K562 (cell line): Measurements from ENCODE around the gene GNB2. TPM values are rescaled to one million over a fixed set of nuclear protein-coding genes. Genes with fewer than 3 reads are reported as not detected.

Experiments used
- CBX3 ChIP-seq, 2 experiments: IDR thresholded peaks; 1 replicate in 1 of 2; 2 replicates in 1 of 2; pipeline ENCODE4 v1.6.1; 2012; ENCODE audit warnings: inconsistent platforms in 2 of 2, low read length in 2 of 2, borderline replicate concordance in 1 of 2, control low read depth in 1 of 2
- CEBPG ChIP-seq, 3 experiments: fragments of 200-800 bp in 1 of 3; sonication (Bioruptor generic) in 1 of 3; sonication (generic) in 1 of 3; formaldehyde crosslinking in 1 of 3; IDR thresholded peaks in 2 of 3; conservative IDR thresholded peaks in 1 of 3; 2 replicates each; pipeline versions ENCODE4 v1.6.1 to v1.8.0; 2016 to 2022; ENCODE audit warnings: missing compliant biosample characterization in 2 of 3, missing genetic modification characterization in 2 of 3, mild to moderate bottlenecking in 1 of 3, missing genetic modification reagents in 1 of 3
- E2F4 ChIP-seq: sonication (generic); formaldehyde crosslinking; IDR thresholded peaks from 2 replicates; pipeline ENCODE4 v1.8.0; 2022; ENCODE audit warnings: mild to moderate bottlenecking, low read depth, missing genetic modification reagents
- ETV5 ChIP-seq: sonication (generic); formaldehyde crosslinking; IDR thresholded peaks from 2 replicates; pipeline ENCODE4 v1.4.0; 2020; ENCODE audit warnings: low read depth, mild to moderate bottlenecking, missing genetic modification reagents
- FOXP1 ChIP-seq: sonication (generic); formaldehyde crosslinking; IDR thresholded peaks from 2 replicates; pipeline ENCODE4 v1.8.0; 2022; ENCODE audit warnings: mild to moderate bottlenecking, missing genetic modification reagents
- HLTF ChIP-seq: fragments of 450-650 bp; IDR thresholded peaks from 2 replicates; pipeline ENCODE4 v1.6.1; 2016
- MAX ChIP-seq: sonication (generic); formaldehyde crosslinking; IDR thresholded peaks from 2 replicates; pipeline ENCODE4 v1.9.0; 2022; ENCODE audit warnings: mild to moderate bottlenecking, missing genetic modification reagents
- MIER1 ChIP-seq: fragments of 450-650 bp; IDR thresholded peaks from 2 replicates; pipeline ENCODE4 v1.6.1; 2016; ENCODE audit warnings: antibody characterized with exemption, mild to moderate bottlenecking, low read depth
- MYNN ChIP-seq, 2 experiments: sonication (generic); formaldehyde crosslinking in 1 of 2; IDR thresholded peaks; 2 replicates each; pipeline versions ENCODE4 v1.5.0 to v1.6.1; 2016 to 2020; ENCODE audit warnings: antibody characterized with exemption in 1 of 2, missing genetic modification reagents in 1 of 2
- NCOA1 ChIP-seq: fragments of 450-650 bp; IDR thresholded peaks from 2 replicates; pipeline ENCODE4 v1.6.1; 2016; ENCODE audit warnings: low read depth
- NFIC ChIP-seq: fragments of 450-650 bp; IDR thresholded peaks from 2 replicates; pipeline ENCODE4 v1.6.1; 2017; ENCODE audit warnings: mild to moderate bottlenecking, inconsistent platforms
- NR1H2 ChIP-seq: sonication (generic); formaldehyde crosslinking; IDR thresholded peaks from 2 replicates; pipeline ENCODE4 v1.4.0; 2020; ENCODE audit warnings: mild to moderate bottlenecking, missing genetic modification reagents
- SAP30 ChIP-seq: fragments of 200-600 bp; sonication (generic); IDR thresholded peaks from 2 replicates; pipeline ENCODE4 v1.6.1; 2012; ENCODE audit warnings: borderline replicate concordance, low read depth, mild to moderate bottlenecking, moderate library complexity, low read length, control low read depth, inconsistent platforms; ENCODE audit not compliant: insufficient read depth, poor library complexity, severe bottlenecking
- SIN3B ChIP-seq: fragments of 450-650 bp; IDR thresholded peaks from 2 replicates; pipeline ENCODE4 v1.6.1; 2017; ENCODE audit warnings: low read depth, mild to moderate bottlenecking, moderate library complexity
- TGIF2 ChIP-seq: sonication (generic); formaldehyde crosslinking; IDR thresholded peaks from 2 replicates; pipeline ENCODE4 v1.8.1; 2022; ENCODE audit warnings: mild to moderate bottlenecking, missing genetic modification reagents, moderate library complexity
- ZBTB2 ChIP-seq: fragments of 450-650 bp; IDR thresholded peaks from 2 replicates; pipeline ENCODE4 v1.6.1; 2016; ENCODE audit warnings: antibody characterized with exemption
- ZBTB8A ChIP-seq: fragments of 450-650 bp; IDR thresholded peaks from 2 replicates; pipeline ENCODE4 v1.6.1; 2018; ENCODE audit warnings: mild to moderate bottlenecking, moderate library complexity; ENCODE audit not compliant: partially characterized antibody
- polyA plus RNA-seq, 8 experiments: library from polyadenylated mRNA; depleted of rRNA in 4 of 8; stranded (reverse) in 5 of 8; unstranded in 3 of 8; fragments of >200 nt; fragmentation: Nextera tagmentation in 2 of 8; fragmentation: Illumina TruSeq in 1 of 8; extraction: Ambion mirVana in 2 of 8; extraction: Trizol in 1 of 8; gene quantifications; 2 replicates each; pipeline versions ENCODE4 v1.2.1 to v1.2.3, GENCODE V29; 2011 to 2014; ENCODE audit warnings: inconsistent platforms in 1 of 8, missing spikeins in 1 of 8
- total RNA-seq, 7 experiments: library from RNA; depleted of rRNA in 6 of 7; stranded (reverse); fragments of >200 nt in 6 of 7; fragmentation: Illumina TruSeq in 2 of 7; extraction: Trizol in 2 of 7; gene quantifications; 2 replicates each; pipeline versions ENCODE4 v1.2.1 to v1.2.3, GENCODE V29; 2011 to 2021; ENCODE audit warnings: low replicate concordance in 1 of 7
- TF ChIP-seq, protein P1 (sequence below): IDR thresholded peaks from 3 replicates; pipeline ENCODE4 v1.6.1; 2011; ENCODE audit warnings: borderline replicate concordance, mild to moderate bottlenecking, moderate library complexity; ENCODE audit not compliant: insufficient read length; ENCODE audit errors: extremely low read depth
- TF ChIP-seq, protein P2 (sequence below): sonication (generic); formaldehyde crosslinking; IDR thresholded peaks from 2 replicates; pipeline ENCODE4 v1.8.1; 2023; ENCODE audit warnings: mild to moderate bottlenecking, missing genetic modification reagents, moderate library complexity

GNB2 gene
- total and polyA plus RNA-seq, 9 of the 15 experiments (the other 6 are each of a cell fraction or from before 2014, with no cell fraction given), result 0.65 to 320 (median 104) TPM

DNA sequence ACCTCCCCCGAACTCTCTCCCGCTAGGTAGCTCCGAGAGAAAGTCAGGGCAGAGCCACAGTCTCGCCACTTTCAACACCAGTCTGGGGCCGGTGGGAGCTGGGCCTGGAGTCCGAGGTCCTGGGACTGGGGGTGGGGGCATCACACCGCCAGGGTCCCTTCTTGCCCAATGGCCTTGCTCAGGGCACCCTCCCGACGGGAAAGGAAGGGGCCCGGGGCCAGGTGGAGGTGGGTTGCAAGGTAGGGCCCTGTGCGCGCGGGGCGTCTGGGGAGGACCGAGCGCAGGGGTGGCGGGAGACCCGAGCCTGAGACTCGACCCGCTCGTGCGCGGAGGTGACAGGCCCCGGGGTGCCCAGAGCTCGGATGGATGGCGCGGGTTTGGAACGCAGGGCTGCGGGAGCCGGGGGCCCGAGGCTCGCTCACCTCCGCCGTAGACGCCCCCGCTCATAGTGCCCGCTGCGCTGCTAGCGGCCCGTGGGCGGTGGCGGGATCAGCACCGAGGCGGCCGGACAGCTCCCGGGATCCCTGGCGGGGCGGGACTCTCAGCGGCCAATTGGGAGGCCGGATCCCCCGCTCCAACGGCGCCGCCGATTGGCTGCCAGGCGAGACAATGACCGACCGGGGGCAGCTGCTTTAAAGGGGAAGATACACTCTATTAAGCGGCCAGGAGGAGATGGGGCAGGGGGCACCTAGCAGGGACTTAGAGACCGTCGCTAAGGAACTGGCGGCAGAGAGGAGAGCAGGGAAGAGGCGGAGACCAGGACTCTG, 17.4 kb upstream of the GNB2 start, which contains the start of gene ACTL6B (continued):
- TF ChIP-seq CEBPG (CRISPR knock-in tag; IDR thresholded peaks at IDR 0.05) (no peak), CEBPG (tag; conservative IDR thresholded peaks at IDR 0.05 in 1 of 2, IDR thresholded peaks at IDR 0.05 in 1 of 2) (no peak), MAX (CRISPR knock-in tag) (peak; percentile 66; the same call in 1 of the 2 replicates), FOXP1 (CRISPR knock-in tag) (peak; percentile 99), TGIF2 (CRISPR knock-in tag) (peak; percentile 89), MYNN (IDR thresholded peaks at IDR 0.05) (no peak; the same call in 1 of the 2 replicates), MYNN (CRISPR knock-in tag; IDR thresholded peaks at IDR 0.05) (peak; percentile 19; the same call in 1 of the 2 replicates), CBX3 (IDR thresholded peaks at IDR 0.05; ENCODE audit: borderline replicate concordance in 1 of 2, low read length in 2 of 2) (peak in 1 of 2 experiments; percentile 80; a peak in 2 of 3 replicates), HLTF (no peak), SIN3B (0 out of 2 replicates have a peak, but pooled peaks have one; percentile 26), E2F4 (peak; percentile 90), NR1H2 (CRISPR knock-in tag) (0 out of 2 replicates have a peak, but pooled peaks have one; percentile 60), MIER1 (peak; percentile 97), NFIC (0 out of 2 replicates have a peak, but pooled peaks have one; percentile 34), ZBTB2 (no peak), SAP30 (no peak), NCOA1 (peak; percentile 77; the same call in 1 of the 2 replicates), ZBTB8A (no peak), ETV5 (CRISPR knock-in tag) (peak; percentile 86)
- TF ChIP-seq, protein P1, sequence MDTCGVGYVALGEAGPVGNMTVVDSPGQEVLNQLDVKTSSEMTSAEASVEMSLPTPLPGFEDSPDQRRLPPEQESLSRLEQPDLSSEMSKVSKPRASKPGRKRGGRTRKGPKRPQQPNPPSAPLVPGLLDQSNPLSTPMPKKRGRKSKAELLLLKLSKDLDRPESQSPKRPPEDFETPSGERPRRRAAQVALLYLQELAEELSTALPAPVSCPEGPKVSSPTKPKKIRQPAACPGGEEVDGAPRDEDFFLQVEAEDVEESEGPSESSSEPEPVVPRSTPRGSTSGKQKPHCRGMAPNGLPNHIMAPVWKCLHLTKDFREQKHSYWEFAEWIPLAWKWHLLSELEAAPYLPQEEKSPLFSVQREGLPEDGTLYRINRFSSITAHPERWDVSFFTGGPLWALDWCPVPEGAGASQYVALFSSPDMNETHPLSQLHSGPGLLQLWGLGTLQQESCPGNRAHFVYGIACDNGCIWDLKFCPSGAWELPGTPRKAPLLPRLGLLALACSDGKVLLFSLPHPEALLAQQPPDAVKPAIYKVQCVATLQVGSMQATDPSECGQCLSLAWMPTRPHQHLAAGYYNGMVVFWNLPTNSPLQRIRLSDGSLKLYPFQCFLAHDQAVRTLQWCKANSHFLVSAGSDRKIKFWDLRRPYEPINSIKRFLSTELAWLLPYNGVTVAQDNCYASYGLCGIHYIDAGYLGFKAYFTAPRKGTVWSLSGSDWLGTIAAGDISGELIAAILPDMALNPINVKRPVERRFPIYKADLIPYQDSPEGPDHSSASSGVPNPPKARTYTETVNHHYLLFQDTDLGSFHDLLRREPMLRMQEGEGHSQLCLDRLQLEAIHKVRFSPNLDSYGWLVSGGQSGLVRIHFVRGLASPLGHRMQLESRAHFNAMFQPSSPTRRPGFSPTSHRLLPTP, result no peak
- TF ChIP-seq, protein P2, sequence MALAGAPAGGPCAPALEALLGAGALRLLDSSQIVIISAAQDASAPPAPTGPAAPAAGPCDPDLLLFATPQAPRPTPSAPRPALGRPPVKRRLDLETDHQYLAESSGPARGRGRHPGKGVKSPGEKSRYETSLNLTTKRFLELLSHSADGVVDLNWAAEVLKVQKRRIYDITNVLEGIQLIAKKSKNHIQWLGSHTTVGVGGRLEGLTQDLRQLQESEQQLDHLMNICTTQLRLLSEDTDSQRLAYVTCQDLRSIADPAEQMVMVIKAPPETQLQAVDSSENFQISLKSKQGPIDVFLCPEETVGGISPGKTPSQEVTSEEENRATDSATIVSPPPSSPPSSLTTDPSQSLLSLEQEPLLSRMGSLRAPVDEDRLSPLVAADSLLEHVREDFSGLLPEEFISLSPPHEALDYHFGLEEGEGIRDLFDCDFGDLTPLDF (CRISPR knock-in tag), result peak; percentile 94
